ENCODE measurements around the gene GMDS. TPM values are rescaled to one million over a fixed set of nuclear protein-coding genes. Genes with fewer than 3 reads are reported as not detected.

GMDS gene
- total RNA-seq, 1 donor from 2014 or later: 30.1 TPM

DNA sequence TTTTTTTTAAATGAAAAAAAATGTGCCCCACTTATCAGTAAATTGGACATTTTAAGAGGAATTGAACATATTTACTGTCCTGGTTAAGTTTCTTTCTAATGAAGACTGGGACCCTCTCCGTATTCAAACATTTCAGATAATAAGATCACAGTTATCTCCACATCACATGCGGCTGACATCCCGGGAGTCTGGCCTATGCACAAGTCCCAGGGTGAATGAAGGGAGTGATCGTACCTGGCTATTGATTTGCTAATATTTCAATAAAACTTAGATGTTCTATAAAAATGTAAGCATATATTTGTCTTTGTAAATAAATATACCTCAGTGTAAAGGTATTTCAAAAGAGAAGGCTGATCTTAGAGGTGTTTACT, 577.6 kb downstream of the GMDS start:
- no peak overlapping the region for H3K27ac Mint-ChIP-seq
- H3K4me3 Mint-ChIP-seq: no peak overlapping the region
- ChIA-PET CTCF (no interaction called here), POLR2A (no interaction called here)
- intact Hi-C loops (cut with micrococcal nuclease): loop anchor here (5.0 kb wide), 1 partner anchor 40 kb away; no protein-coding TSS in a partner anchor
- H3K4me1 Mint-ChIP-seq: peaks cover 24% of the 10 kb centered on the region
- ATAC-seq (ENCODE audit: low read depth): no peak
- no peaks in the 10 kb centered on the region for H3K9me3 Mint-ChIP-seq
- no peaks in the 10 kb centered on the region for H3K27me3 Mint-ChIP-seq
- TF ChIP-seq CTCF (IDR thresholded peaks at IDR 0.05): no peak
- H3K36me3 Mint-ChIP-seq (ENCODE audit: low read depth): no peaks in the 10 kb centered on the region
- DNase-seq: no peak

GRCh38 chr6:1667012-1667804, 578.2 kb downstream of the GMDS start:
- no peak overlapping the region for H3K4me3 Mint-ChIP-seq
- ATAC-seq (ENCODE audit: low read depth) (no peak), DNase-seq (no peak)
- no peaks in the 10 kb centered on the region for H3K9me3 Mint-ChIP-seq
- H3K27ac Mint-ChIP-seq: no peak overlapping the region
- ChIA-PET POLR2A (no interaction called here), CTCF (no interaction called here)
- H3K4me1 Mint-ChIP-seq: peaks cover 24% of the 10 kb centered on the region
- intact Hi-C loops (cut with micrococcal nuclease): loop anchor here (5.0 kb wide), 1 partner anchor 40 kb away; no protein-coding TSS in a partner anchor
- no peak for TF ChIP-seq CTCF (IDR thresholded peaks at IDR 0.05)
- H3K27me3 Mint-ChIP-seq: peaks cover 3% of the 10 kb centered on the region
- H3K36me3 Mint-ChIP-seq (ENCODE audit: low read depth): no peaks in the 10 kb centered on the region

GRCh38 chr6:1665214-1665613, 580.2 kb downstream of the GMDS start:
- no peaks in the 10 kb centered on the region for H3K9me3 Mint-ChIP-seq
- POLR2A ChIA-PET: no interaction called here
- no peak for DNase-seq
- CTCF ChIA-PET: no interaction called here
- no peak for TF ChIP-seq CTCF (IDR thresholded peaks at IDR 0.05)
- intact Hi-C loops (cut with micrococcal nuclease): loop anchor here (1.0 to 5.0 kb wide), 2 partner anchors 38 to 74 kb away; no protein-coding TSS in a partner anchor
- peak overlapping the region; percentile 80 for H3K27ac Mint-ChIP-seq
- H3K4me3 Mint-ChIP-seq: peak overlapping the region; percentile 15
- peaks cover 7% of the 10 kb centered on the region for H3K27me3 Mint-ChIP-seq
- peaks cover 2% of the 10 kb centered on the region for H3K36me3 Mint-ChIP-seq (ENCODE audit: low read depth)
- peak; percentile 92 for ATAC-seq (ENCODE audit: low read depth)
- peaks cover 24% of the 10 kb centered on the region for H3K4me1 Mint-ChIP-seq

- H3K4me3 Mint-ChIP-seq: no peak overlapping the region
- peaks cover 26% of the 10 kb centered on the region for H3K4me1 Mint-ChIP-seq
- peaks cover 7% of the 10 kb centered on the region for H3K27me3 Mint-ChIP-seq
- no peak overlapping the region for H3K27ac Mint-ChIP-seq
- no peaks in the 10 kb centered on the region for H3K9me3 Mint-ChIP-seq
- no peak for ATAC-seq (ENCODE audit: low read depth)
- no peak for TF ChIP-seq CTCF (IDR thresholded peaks at IDR 0.05)
- peaks cover 5% of the 10 kb centered on the region for H3K36me3 Mint-ChIP-seq (ENCODE audit: low read depth)
- POLR2A ChIA-PET: no interaction called here
- CTCF ChIA-PET: no interaction called here
- intact Hi-C loops (cut with micrococcal nuclease): no loop called here
- no peak for DNase-seq
Observed at GRCh38 chr6:1664329-1664728, 581.1 kb downstream of the GMDS start.

DNA sequence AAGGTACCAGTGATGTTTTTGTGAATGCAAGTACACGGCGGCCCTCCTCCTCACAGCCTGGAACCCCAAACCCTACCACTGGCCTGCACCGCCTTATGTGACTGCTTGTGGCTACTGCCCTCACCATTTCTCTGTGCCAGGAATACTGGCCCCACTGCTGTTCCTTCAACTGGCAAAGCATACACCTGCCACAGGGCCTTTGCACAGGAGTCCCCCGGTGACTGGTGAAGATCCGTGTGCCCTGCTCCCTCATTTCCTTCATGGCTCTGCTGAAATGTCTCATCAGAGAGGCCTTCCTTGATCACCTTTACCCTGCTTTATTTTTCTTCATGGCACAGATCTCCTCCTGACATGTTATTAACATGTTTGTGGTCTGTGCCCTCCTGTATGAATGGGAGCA, 581.9 kb downstream of the GMDS start:
- ChIA-PET POLR2A (no interaction called here), CTCF (no interaction called here)
- H3K4me1 Mint-ChIP-seq: peaks cover 26% of the 10 kb centered on the region
- H3K4me3 Mint-ChIP-seq: no peak overlapping the region
- ATAC-seq (ENCODE audit: low read depth) (no peak), DNase-seq (no peak)
- H3K27ac Mint-ChIP-seq: no peak overlapping the region
- peaks cover 7% of the 10 kb centered on the region for H3K27me3 Mint-ChIP-seq
- H3K36me3 Mint-ChIP-seq (ENCODE audit: low read depth): peaks cover 5% of the 10 kb centered on the region
- intact Hi-C loops (cut with micrococcal nuclease): no loop called here
- TF ChIP-seq CTCF (IDR thresholded peaks at IDR 0.05): no peak
- H3K9me3 Mint-ChIP-seq: no peaks in the 10 kb centered on the region
